GM11168 (cell line): ENCODE data around the gene CFAP141.
"Not testable (repeated sequence)": the region's sequence is repeated elsewhere in the genome, so short reads cannot be mapped to it uniquely, and the experiment has no call there.

Experiments
- in situ Hi-C: fragments of 300-500 bp; cut with MboI; formaldehyde crosslinking; loops from one replicate; pipeline ENCODE4 v1.12.0; 2022; ENCODE audit warnings: low sequenced_read_pairs; ENCODE audit not compliant: unreplicated experiment

CFAP141 gene

GRCh38 chr1:154212083-154212482 lies 6.0 kb upstream of the CFAP141 start:
- in situ Hi-C loops: no loop called here

GRCh38 chr1:154208677-154209388 lies 2.7 kb upstream of the CFAP141 start:
- in situ Hi-C loops: no loop called here

DNA sequence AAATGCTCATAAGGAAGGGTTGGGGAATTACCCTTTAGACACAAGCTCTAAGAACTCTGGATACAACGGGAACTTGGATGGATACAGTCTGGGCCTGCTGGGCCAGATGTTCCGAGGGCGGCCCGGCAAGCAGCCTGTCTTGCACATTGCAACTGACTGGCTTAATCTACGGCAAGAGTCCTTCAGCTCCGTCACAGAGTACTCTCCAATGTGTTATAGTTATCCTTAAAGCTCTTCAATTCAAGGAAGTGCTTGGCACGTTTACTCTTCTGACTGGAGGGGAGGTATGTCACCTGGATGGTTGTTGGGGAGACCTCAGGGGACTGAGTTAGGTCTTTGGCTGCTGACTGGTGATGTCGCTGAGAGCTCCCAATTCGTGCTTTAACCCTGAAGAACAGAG lies 1.1 kb upstream of the CFAP141 start:
- in situ Hi-C loops: no loop called here

- in situ Hi-C loops: not testable (repeated sequence)
Observed at GRCh38 chr1:154205778-154206177, 355 bp downstream of the CFAP141 start.

GRCh38 chr1:154199563-154199879 lies 6.6 kb downstream of the CFAP141 start:
- in situ Hi-C loops: no loop called here

GRCh38 chr1:154198756-154199562 lies 7.2 kb downstream of the CFAP141 start:
- in situ Hi-C loops: no loop called here

DNA sequence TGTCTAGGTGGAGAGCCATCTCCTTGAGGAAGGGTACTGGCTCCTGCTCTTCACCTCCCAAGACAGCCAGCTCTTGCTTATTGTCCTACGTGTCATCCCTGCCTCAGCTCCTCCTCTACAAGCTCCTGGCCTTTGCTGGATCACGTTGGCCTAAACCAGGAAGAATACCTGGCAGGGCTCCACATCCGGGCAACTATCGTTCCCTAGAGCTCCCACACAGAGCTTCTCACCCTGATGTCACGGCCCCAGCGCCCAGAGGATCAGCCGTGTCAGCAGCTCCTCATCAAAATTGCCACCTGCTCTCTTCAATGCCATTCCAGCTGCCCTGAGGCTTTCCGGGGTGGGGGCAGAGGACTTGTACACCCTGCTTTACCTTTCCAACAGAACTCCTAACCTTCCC lies 12.3 kb downstream of the CFAP141 start:
- in situ Hi-C loops: no loop called here

- in situ Hi-C loops: no loop called here
Observed at GRCh38 chr1:154192476-154192875, 13.7 kb downstream of the CFAP141 start.

GRCh38 chr1:154191990-154192461 lies 14.1 kb downstream of the CFAP141 start, which contains the start of gene TPM3:
Gene TPM3 (minus strand): TSS chr1:154192100. CDS start chr1:154192018, 82 bp downstream.
- in situ Hi-C loops: no loop called here

DNA sequence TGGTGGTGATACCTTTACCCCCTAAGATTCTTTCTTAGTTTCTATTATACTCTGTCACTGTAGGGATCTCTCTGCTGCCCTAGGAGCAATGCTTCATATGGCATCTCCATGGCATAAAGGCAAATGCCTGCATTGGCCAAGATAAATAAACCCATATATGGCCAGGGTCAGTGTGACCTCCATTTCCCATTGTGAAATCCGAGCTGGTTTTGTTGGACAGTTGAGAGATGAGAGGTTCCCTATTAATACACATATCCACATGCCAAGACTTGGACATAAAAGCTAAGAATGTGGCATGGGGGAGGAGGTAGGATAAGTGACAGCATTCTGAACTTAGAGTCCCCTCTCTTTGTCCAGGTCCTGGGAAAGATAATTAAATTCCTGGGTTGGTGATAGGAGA lies 15.6 kb downstream of the CFAP141 start:
- in situ Hi-C loops: no loop called here

DNA sequence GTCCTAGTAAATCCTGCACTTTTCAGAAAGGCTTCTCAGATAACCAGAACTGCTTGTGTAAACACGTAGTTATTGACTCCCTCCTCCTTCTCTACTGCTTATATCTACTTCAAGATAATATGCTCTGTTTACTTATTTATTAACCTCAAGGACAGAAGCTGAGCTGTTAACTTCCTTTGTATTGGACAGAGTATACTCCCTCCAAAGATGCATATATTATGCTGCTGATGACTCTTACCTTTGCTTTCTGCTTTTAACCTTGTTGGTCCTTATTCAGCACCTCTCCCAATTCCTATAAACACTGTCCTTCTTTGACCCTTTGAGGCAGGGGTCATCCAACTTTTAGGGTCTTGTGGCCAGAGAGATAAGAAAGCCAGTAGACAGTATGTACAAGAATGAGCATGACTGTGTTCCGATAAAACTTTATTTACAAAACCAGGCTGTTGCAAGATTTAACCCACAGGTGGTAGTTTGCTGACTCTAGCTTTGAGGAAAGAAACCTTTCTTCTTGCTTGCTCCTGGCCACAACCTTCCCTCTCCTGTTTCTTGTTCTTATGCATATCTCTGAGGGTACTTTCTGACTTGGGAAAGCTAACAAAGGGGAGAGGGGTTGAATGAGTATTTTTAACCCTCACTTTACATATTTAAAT lies 19.2 kb downstream of the CFAP141 start:
- in situ Hi-C loops: no loop called here

DNA sequence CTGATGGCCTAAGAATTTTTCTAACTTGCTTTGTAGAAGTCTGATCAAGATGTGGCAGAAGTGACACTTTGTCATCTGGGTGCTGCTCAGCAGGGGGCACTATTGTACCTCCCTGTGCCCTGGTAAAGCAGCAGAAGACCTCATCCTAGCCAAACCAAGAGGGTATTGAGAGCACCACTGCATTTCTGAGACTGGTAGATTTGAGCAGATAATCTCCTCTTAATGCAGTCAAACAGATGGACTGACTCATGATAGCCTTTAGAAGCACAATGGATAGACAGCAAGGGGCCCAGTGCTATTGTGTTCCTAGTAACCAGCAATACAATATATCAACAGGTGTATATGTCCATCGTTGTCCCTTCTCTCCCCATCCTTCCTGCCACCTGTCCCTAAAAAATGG lies 20.0 kb downstream of the CFAP141 start:
- in situ Hi-C loops: no loop called here

- in situ Hi-C loops: loop anchor here (5.0 kb wide), 1 partner anchor 89 kb away; the partner anchor contains the start of gene HAX1
Observed at GRCh38 chr1:154183046-154183915, 22.9 kb downstream of the CFAP141 start.

DNA sequence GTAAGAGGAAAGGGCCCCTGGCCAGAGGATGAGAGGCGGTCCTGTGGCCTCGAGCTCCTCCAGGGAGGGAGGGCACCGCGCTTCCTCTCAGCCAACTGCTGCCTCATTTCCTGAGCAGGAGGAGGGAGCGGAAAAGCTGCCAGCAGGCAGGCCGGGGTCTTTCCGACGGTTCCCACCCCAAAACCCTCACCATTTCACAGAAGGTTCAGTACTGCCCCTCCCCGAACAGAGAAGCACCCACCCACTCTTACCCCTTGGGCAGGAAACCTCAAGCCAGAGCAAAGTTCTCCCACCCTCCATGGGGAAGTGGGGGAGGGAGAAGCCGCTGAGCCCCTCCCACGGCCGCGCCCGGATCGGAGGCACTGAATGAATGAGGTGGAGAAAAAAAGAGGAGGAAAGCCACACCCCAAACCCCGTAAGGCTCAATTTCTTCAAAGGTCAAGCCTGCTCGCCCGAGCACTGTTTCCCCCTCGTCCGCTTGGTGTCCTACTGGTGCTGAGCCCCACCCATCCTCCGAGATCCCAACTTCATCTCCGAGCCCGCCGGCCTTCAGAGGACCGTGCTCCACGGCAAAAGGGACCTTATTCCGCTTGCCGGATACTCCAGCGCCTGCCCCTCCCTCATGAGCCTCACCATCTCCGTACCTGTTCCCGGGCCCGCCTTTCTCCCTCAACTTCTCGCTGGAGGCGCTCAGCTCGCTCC lies 23.6 kb downstream of the CFAP141 start:
- in situ Hi-C loops: loop anchor here (5.0 kb wide), 1 partner anchor 90 kb away; the partner anchor contains the start of gene HAX1

DNA sequence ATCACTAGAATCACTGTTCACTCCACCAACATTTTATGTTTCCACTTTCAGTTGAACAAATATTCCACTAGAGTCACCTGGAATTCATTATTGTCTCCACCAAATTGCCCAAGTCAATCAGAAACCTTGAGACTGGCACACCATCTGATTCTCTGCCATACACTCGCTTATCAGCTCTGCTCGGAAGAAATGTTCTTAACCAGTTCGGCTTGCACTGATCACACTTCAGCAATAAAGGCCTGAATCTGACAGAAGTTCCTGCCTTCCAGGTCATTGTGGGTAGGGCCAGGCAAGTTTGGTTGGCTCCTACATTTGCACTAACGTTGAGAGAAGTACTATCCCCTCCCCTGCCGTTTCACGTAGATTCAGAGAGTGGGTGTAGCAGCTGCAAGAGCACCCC lies 24.2 kb downstream of the CFAP141 start:
- in situ Hi-C loops: loop anchor here (5.0 kb wide), 1 partner anchor 90 kb away; the partner anchor contains the start of gene HAX1

DNA sequence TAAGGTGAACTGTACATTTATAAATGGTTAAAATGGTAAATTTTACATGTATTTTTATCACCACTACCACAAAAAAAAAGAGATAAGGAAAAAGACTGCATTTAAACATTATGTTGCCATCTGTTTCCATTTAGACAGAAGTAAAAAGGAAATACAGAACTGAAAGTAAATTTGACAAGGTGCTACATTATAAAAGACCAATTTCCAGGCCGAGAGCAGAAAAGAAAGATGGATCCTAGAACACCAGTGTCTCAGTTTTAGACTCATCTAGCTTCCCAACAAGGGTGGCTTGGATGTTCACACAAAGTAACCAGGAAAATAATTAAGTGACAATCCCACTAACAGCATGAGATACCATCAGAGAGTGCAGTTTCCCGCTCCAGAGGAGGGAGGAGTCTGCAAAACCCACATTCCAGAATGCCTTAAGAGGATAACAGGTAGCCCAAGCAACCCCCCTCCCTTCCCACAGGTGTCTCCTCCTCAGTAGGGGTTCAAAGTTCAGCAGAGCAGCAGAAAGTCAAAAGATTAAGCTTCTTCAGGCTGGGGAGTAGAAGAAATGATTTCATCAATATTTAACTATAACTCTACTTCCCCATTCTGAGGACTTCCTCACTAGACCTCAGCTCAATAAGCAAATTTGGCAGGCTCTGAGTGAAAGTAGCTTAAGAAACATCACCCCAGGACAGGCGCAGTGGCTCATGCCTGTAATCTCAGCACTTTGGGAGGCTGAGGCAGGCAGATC lies 26.0 kb downstream of the CFAP141 start:
- in situ Hi-C loops: loop anchor here (5.0 kb wide), 1 partner anchor 92 kb away; the partner anchor contains the start of gene HAX1

DNA sequence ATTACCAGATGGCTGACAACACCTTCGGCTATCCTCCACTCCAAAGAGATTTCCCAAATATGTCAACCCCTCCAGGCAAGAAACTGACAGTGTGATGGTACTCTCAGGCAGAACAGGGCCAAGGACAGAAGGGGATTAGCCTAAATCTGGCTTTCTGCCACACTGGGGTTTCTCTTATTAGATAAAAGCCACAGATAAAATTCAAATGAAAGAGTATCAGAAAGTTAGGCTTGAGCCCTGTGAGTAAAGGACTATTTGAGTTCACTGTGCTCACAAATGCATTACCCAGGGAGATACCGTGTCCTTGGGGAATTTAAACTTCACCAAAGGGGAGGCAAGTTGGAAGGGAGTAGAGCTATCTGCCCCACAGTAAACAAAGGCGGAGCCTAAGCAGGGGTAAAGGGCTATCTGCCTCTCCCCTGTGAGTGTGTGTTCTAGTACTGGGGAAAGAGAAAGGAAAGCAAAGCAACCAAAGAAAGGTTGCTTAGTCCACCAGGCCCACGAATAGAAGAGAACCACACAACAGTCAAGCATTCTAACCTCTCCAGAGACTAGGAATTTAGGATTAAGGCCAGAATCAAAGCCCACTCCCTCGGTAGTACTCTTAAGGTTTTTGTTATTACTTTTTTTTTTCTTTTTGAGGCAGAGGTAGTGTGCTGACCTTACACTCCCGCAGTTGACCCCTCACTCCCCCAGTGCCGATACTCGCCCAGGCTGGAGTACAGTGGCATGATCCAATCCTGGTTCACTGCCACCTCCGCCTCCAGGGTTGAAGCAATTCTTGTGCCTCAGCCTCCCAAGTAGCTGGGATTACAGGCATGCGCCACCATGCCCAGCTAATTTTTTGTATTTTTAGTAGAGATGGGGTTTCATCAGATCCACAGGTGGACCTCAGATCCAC lies 27.0 kb downstream of the CFAP141 start:
- in situ Hi-C loops: no loop called here

- in situ Hi-C loops: no loop called here
Observed at GRCh38 chr1:154178013-154178412, 28.1 kb downstream of the CFAP141 start.
